NB4 (cell line): ENCODE data around the gene CHRM2.
A peak's percentile ranks its signal among the peaks of the same experiment; 100 is the strongest.
"Not testable (repeated sequence)": the region's sequence is repeated elsewhere in the genome, so short reads cannot be mapped to it uniquely, and the experiment has no call there.

Experiments
- DNase-seq: peaks from one replicate; pipeline ENCODE4 v3.0.0; 2010; ENCODE audit warnings: low read depth
- H3K4me3 ChIP-seq: one replicate; pipeline ENCODE4 v1.5.1; 2011; ENCODE audit warnings: mild to moderate bottlenecking, low read depth, low read length, moderate library complexity
- MYC ChIP-seq: IDR thresholded peaks from 2 replicates; pipeline ENCODE4 v1.6.1; 2011; ENCODE audit warnings: low read depth, low read length
- POLR2A ChIP-seq: IDR thresholded peaks from 2 replicates; pipeline ENCODE4 v1.6.1; 2011; ENCODE audit warnings: mild to moderate bottlenecking; ENCODE audit not compliant: insufficient read length; ENCODE audit errors: extremely low read depth
- TF ChIP-seq, protein P1 (sequence below): IDR thresholded peaks from 2 replicates; pipeline ENCODE4 v1.6.1; 2011; ENCODE audit warnings: low read depth, low read length
- TF ChIP-seq, protein P2 (sequence below): IDR thresholded peaks from one replicate; pipeline ENCODE4 v1.5.1; 2012; ENCODE audit warnings: low read depth, low read length

The CHRM2 gene

DNA sequence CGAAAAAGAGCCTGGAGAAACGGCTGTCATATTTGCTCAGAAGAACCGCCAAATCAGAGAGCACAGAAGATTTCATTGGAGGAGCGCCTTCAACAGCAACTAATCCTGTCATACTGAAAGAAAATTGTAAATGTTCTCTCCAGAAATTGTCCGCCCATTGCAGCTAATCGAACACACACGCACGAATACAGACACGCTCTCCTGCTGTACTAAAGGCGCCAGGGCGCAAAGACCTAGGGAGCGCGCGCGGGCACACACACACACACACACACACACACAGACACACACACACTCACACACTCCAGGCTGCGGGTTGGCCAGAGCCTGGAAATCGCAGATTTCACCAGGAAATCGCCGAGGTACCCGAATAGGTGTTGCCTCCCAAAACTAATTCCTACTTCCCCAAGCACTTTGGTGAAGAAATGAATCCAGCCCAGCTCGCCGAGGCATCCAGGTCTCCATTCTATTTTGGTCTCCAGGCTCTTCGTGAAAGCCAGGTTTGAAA is at the start of gene CHRM2:
Gene CHRM2 (plus strand): TSS at position 157 of the 505 bp plus-strand sequence. CDS start 146,214 bp downstream, outside the sequence.
- TF ChIP-seq MYC (no peak), POLR2A (no peak)
- TF ChIP-seq, protein P1, sequence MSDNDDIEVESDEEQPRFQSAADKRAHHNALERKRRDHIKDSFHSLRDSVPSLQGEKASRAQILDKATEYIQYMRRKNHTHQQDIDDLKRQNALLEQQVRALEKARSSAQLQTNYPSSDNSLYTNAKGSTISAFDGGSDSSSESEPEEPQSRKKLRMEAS, result no peak
- TF ChIP-seq, protein P2, sequence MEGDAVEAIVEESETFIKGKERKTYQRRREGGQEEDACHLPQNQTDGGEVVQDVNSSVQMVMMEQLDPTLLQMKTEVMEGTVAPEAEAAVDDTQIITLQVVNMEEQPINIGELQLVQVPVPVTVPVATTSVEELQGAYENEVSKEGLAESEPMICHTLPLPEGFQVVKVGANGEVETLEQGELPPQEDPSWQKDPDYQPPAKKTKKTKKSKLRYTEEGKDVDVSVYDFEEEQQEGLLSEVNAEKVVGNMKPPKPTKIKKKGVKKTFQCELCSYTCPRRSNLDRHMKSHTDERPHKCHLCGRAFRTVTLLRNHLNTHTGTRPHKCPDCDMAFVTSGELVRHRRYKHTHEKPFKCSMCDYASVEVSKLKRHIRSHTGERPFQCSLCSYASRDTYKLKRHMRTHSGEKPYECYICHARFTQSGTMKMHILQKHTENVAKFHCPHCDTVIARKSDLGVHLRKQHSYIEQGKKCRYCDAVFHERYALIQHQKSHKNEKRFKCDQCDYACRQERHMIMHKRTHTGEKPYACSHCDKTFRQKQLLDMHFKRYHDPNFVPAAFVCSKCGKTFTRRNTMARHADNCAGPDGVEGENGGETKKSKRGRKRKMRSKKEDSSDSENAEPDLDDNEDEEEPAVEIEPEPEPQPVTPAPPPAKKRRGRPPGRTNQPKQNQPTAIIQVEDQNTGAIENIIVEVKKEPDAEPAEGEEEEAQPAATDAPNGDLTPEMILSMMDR, result no peak
- no peak within 1 kb of the TSS for H3K4me3 ChIP-seq
- no peak for DNase-seq

GRCh38 chr7:136831398-136831797 is 37.1 kb upstream of the CHRM2 start:
- not testable (repeated sequence) for DNase-seq, H3K4me3 ChIP-seq

GRCh38 chr7:136845899-136846465 is 22.5 kb upstream of the CHRM2 start:
- H3K4me3 ChIP-seq, result no peak overlapping the region
- TF ChIP-seq, protein P2, result no peak
- TF ChIP-seq, protein P1, result no peak
- no peak for TF ChIP-seq MYC
- TF ChIP-seq POLR2A, result no peak
- DNase-seq, result peak; percentile 12

DNA sequence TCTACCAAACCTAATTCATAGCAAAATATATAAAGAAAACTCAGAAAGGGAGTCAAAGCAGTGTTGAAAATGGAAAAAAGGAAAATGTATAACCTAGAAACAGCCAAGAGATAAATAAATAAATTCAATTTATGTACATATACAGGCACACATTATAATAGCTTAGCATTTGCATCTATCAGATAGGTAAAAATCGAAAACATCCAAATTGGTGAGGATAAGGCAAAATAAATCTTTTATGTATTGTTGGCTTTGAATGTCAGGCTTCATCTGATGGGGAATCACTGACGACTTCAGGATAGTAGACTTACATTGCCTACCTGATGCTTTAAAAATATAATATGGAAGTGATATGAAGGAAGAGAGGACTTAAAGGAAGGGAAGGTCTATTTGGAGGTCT is 20.6 kb upstream of the CHRM2 start:
- no peak overlapping the region for H3K4me3 ChIP-seq
- DNase-seq, result no peak
- no peak for TF ChIP-seq MYC
- TF ChIP-seq POLR2A, result no peak
- TF ChIP-seq, protein P2, result no peak
- TF ChIP-seq, protein P1, result no peak

DNA sequence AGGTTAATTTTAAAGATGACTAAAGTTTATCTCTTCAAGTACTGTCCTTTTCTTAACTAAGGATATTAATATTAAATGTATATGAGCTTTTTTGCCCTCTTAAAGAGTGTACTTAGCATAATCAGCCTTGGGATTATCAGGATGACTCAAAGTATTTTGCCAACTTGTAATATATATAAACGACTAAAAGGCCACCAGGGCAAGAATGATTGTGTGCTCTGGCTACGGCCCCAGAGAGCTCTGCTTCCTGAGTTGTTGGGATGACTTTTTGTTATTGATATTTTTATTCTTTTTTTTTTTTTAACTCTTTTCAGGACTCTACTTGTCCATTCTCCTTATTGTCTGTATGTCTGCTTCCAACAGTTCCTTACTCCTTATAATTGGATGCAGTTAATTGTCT is 14.8 kb upstream of the CHRM2 start:
- no peak overlapping the region for H3K4me3 ChIP-seq
- TF ChIP-seq MYC (no peak), POLR2A (no peak)
- TF ChIP-seq, protein P2, result no peak
- TF ChIP-seq, protein P1, result no peak
- DNase-seq, result no peak

- DNase-seq, result peak; percentile 54
- TF ChIP-seq, protein P2, result no peak
- TF ChIP-seq, protein P1, result no peak
- no peak for TF ChIP-seq POLR2A
- no peak for TF ChIP-seq MYC
- no peak overlapping the region for H3K4me3 ChIP-seq
Observed at GRCh38 chr7:136857573-136857972, 10.9 kb upstream of the CHRM2 start.
